SJSA1 (cell line): ENCODE measurements around the gene MAJIN. TPM values are rescaled to one million over a fixed set of nuclear protein-coding genes. Genes with fewer than 3 reads are reported as not detected.
A peak's percentile ranks its signal among the peaks of the same experiment; 100 is the strongest.

ENCODE experiments used
- DNase-seq, 2 experiments: peaks; one replicate each; pipeline ENCODE4 v3.0.0-alpha.2; 2015 to 2020; ENCODE audit warnings: low spot score in 2 of 2, low read depth in 1 of 2
- H3K27ac ChIP-seq: fragments of 250-450 bp; sonication (Bioruptor Pico); 2 replicates; pipeline ENCODE4 v1.5.1; 2020; ENCODE audit warnings: mild to moderate bottlenecking, moderate library complexity
- H3K27me3 ChIP-seq: fragments of 250-450 bp; sonication (Bioruptor Pico); replicated peaks from 2 replicates; pipeline ENCODE4 v1.5.1; 2020; ENCODE audit warnings: mild to moderate bottlenecking, moderate library complexity
- H3K36me3 ChIP-seq: fragments of 250-450 bp; sonication (Bioruptor Pico); 2 replicates; pipeline ENCODE4 v1.5.1; 2020; ENCODE audit warnings: mild to moderate bottlenecking
- H3K4me1 ChIP-seq: fragments of 250-450 bp; sonication (Bioruptor Pico); replicated peaks from 2 replicates; pipeline ENCODE4 v1.6.1; 2021; ENCODE audit warnings: mild to moderate bottlenecking
- H3K4me3 ChIP-seq: fragments of 250-450 bp; sonication (Bioruptor Pico); 2 replicates; pipeline ENCODE4 v1.5.1; 2020; ENCODE audit warnings: mild to moderate bottlenecking
- H3K9me3 ChIP-seq: fragments of 250-450 bp; sonication (Bioruptor Pico); replicated peaks from 2 replicates; pipeline ENCODE4 v1.5.1; 2020; ENCODE audit warnings: mild to moderate bottlenecking
- total RNA-seq: library from RNA; depleted of rRNA; stranded (reverse); fragments of >200 nt; shearing (Covaris generic); gene quantifications from 2 replicates; pipeline ENCODE4 v1.2.3, GENCODE V29; 2014

MAJIN gene
- total RNA-seq, 1 experiment from 2014 or later: not detected

DNA sequence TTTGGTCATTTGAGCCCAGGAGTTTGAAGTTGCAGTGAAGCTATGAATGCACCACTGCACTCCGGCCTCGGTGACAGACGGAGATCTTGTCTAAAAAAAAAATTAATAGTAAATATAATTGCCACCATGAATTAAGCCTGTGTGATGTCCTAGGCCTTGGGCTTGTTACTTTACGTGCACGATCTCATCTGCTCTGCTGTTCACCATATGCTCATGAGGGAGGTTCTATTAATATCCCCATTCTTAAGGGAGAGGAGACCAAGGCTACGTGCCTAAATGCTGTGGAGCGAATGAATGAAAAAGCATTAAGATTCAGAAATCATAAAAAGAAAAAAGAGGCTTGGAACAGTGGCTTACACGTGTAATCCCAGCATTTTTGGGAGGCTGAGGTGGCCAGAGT lies 52.3 kb downstream of the MAJIN start:
- Histone ChIP-seq H3K27ac (no peak overlapping the region), H3K36me3 (peaks cover 4% of the 10 kb centered on the region; the same call in 1 of the 2 replicates), H3K27me3 (no peaks in the 10 kb centered on the region), H3K9me3 (no peaks in the 10 kb centered on the region), H3K4me3 (no peak overlapping the region), H3K4me1 (peaks cover 27% of the 10 kb centered on the region)
- no peak for DNase-seq

DNA sequence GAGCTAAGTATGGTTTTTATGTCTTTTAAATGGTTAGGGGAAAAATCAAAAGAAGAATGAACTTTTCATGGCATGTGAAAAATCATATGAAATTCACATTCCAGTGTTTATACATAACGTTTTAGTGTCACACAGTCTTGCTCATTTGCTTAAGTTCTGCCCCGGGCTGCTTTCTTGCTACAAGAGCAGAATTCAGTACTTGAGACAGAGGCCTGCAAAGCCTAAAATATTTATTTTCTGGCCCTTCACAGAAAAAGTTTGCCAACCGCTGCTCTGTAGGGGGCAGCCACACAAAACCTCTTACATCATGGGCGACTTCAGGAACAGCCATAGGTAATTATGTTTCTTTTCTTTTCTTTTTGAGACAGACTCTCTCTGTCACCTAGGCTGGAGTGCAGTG lies 53.9 kb downstream of the MAJIN start:
- peak; percentile 45 to 59 for DNase-seq
- Histone ChIP-seq H3K9me3 (no peaks in the 10 kb centered on the region), H3K27ac (no peak overlapping the region), H3K36me3 (peaks cover 15% of the 10 kb centered on the region), H3K4me1 (peaks cover 17% of the 10 kb centered on the region), H3K4me3 (peak overlapping the region; percentile 60), H3K27me3 (no peaks in the 10 kb centered on the region)

DNA sequence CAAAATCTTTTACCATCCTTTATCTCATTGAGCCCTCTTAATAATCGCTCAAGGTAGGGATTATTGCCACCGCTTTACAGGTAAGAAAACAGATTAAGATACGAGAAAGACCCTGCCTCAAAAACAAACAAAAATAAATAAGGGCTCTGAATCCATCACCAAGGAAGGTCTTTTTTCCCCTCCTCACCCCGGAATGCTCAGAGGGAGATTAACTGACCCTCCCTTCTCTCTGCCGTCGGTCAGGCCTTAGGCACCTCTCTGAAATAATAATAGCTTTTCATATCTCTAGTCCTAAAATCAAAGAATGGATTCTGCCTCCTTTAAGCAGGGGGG lies 54.3 kb downstream of the MAJIN start:
- Histone ChIP-seq H3K4me3 (peak overlapping the region; percentile 60), H3K27me3 (no peaks in the 10 kb centered on the region), H3K9me3 (no peaks in the 10 kb centered on the region), H3K27ac (no peak overlapping the region), H3K4me1 (peaks cover 17% of the 10 kb centered on the region), H3K36me3 (peaks cover 19% of the 10 kb centered on the region)
- DNase-seq: no peak

DNA sequence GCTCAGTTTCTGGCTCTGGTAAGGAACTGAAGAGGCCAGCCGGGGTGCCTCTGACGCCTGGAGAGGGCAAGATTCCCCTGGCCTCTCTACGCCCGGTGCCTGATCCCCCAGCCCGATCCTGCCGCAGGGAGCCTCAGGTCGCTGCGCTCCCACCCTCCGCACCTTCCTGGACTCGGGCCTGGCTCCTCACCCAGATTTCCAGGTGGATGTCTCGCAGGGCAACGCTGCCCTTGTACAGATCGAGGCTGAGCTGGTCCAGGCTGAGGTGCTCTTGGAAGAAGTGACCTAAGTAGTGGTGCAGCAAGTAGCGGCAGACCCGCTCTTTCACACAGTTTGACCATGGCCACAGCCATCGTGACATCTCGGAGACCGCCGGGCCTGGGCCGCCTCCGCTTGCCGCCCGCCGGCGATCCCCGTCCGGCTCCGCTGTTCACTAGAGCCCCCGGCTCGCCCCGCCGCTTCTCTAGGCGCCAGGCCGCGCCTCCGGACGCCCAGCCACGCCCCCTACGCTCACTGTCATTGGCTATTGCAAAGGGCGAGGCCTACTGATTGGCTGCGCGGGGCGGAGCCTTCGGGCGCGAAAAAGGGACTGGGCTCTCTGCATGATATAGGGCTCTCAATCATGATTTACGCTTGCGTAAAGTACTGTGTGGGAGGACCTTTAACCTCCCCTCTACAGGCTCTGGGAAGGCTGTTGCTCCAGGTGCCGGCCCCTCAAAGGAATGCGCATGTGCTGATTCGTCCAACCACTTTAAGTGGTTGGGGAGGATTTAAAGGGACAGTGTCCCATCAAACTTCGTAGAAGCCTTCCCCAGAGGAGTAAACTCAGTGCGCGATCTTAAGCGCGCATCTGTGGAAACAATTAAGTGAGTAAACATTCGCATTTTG lies 54.9 kb downstream of the MAJIN start, which contains the start of gene ATG2A:
ATG2A (minus strand) TSS at position 435 of the 888 bp plus-strand sequence; CDS start at position 361, 74 bp downstream.
- Histone ChIP-seq H3K36me3 (peaks cover 25% of the 10 kb centered on the region), H3K27ac (peak within 1 kb of the TSS; percentile 14), H3K27me3 (no peaks in the 10 kb centered on the region), H3K9me3 (no peaks in the 10 kb centered on the region), H3K4me1 (peaks cover 17% of the 10 kb centered on the region), H3K4me3 (peak within 1 kb of the TSS; percentile 60)
- peak; percentile 100 for DNase-seq

DNA sequence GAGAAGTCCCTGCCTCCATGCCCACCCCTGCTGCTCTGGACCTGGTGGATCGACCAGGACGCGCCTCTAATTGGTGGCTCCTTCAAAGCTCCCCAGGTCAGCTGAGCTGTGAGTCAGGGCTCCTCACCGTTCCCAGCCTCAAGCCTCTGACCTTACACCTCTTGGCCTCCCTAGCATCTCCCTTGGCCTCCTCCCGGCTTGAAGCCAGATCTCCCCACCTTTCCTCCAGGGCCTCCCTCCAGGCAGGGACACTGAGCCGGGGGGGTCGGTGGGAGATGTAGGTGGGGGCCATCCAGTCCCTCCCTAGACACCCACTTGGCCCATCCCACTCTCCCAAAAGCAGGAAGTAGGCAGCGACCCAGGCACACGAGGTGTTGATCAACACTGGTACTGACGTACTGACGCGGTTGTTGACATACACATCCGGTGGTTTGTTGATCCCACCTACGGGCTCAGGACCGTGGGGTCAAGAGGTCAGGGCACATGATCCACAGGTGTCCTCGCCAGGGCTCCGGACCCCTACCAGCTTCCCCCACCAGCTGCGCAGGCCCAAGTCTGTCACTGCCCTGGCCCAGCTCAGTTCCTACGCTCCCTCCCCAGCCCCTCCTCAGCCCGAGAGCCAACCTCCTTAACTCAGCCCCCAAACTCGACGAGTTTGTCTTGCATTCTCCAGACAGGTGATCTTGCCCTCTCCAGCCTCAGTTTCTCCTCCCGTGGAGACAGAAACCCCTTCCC lies 55.7 kb downstream of the MAJIN start:
- peak overlapping the region; percentile 60 for H3K4me3 ChIP-seq
- no peaks in the 10 kb centered on the region for H3K9me3 ChIP-seq
- peak in 1 of 2 experiments; percentile 65 for DNase-seq
- no peaks in the 10 kb centered on the region for H3K27me3 ChIP-seq
- peaks cover 33% of the 10 kb centered on the region for H3K36me3 ChIP-seq
- H3K4me1 ChIP-seq: peaks cover 17% of the 10 kb centered on the region
- peak overlapping the region; percentile 14 for H3K27ac ChIP-seq

DNA sequence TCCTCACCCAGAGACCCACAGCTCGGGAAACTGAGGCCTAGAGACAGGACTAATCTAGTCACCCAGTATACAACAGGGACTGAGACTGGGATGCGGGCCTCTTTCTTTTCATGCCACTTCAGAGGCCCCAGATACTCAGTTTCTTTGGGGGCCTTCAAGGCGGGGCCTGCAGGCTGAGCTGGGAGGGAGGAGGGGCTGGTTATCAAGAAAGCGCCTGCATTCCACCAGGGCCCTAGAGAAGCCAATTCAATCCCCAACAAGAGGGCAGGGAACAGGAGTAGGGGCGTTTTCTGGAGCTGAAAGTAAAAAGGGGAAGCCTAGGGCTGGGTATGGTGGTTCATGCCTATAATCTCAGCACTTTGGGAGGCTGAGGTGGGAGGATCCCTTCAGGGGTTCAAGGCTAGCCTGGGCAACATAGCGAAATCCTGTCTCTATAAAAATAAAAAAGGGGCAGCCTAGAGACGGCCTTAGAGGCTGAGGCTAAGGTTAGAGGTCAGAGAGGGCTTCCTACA lies 56.5 kb downstream of the MAJIN start:
- no peaks in the 10 kb centered on the region for H3K27me3 ChIP-seq
- peaks cover 41% of the 10 kb centered on the region for H3K36me3 ChIP-seq
- no peak for DNase-seq
- no peaks in the 10 kb centered on the region for H3K9me3 ChIP-seq
- no peak overlapping the region for H3K27ac ChIP-seq
- no peak overlapping the region for H3K4me3 ChIP-seq
- H3K4me1 ChIP-seq: peaks cover 17% of the 10 kb centered on the region

DNA sequence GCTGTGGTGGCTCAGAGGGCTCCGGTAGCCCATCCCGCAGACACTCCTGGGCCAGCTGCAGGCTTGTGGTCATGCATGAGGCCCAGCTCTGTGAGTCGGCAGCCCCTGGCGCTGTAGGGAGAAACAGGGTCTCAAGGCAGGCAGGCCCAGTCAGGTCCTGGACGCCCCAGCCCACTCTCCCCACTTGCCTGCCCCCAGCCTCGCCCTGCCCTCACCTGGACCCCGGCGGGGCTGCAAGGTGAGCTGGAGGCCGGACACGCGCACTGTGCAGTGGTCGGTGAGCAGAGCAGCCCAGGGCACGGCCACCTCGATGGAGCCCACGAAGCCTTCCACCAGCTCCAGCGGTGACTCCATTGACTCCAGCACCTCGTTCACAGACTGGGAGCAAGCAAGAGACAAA lies 57.8 kb downstream of the MAJIN start:
- H3K9me3 ChIP-seq: no peaks in the 10 kb centered on the region
- H3K36me3 ChIP-seq: peaks cover 54% of the 10 kb centered on the region
- H3K27ac ChIP-seq: no peak overlapping the region
- H3K27me3 ChIP-seq: no peaks in the 10 kb centered on the region
- no peak for DNase-seq
- no peak overlapping the region for H3K4me3 ChIP-seq
- peaks cover 17% of the 10 kb centered on the region for H3K4me1 ChIP-seq

DNA sequence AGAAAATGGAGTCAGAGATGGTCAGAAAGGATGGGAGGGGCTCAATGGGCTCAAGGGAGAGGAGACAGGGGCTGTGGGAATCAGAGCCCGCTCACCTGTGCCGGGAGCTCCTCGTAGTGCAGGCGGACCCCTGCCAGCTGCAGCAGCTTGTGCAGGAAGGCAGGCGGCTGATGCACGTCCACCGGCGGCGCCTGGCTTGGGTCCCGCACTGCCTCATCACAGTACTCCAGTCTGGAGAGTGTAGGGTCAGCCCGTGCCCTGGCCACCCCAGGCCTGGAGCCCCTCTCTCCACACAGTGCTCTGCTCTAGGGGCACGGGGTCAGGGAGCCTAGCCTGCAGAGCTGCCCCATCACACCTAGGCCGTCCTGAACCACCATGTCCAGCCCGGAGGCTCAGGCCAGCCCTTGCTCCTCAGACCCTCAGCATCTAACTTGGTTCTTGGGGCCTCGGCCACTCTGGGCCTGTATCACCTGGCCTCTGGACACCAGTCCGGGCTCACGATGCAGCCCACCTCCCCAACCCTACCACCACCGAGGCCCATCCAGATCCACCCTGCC lies 58.7 kb downstream of the MAJIN start:
- H3K4me3 ChIP-seq: no peak overlapping the region
- H3K36me3 ChIP-seq: peaks cover 63% of the 10 kb centered on the region
- DNase-seq: no peak
- H3K27me3 ChIP-seq: no peaks in the 10 kb centered on the region
- no peaks in the 10 kb centered on the region for H3K9me3 ChIP-seq
- H3K4me1 ChIP-seq: peaks cover 16% of the 10 kb centered on the region
- no peak overlapping the region for H3K27ac ChIP-seq

DNA sequence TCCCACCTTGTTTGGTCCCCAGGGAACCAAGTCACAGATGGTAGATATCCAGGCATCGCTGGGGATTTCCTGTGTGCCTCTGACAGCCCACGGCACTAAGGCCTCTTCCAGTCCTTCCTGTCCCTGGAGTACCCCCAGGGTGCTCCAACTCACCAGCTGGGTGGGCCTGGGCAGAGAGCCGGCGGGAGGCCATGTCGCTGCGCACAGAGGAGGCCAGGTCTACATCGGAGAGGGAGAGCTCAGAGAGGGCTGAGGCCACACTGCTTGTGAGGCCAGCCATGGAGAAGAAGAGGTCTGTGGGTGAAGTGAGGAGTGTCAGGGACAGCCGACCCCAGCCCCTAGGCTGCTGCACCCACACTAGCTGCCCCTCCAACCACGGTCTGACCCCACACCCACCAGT lies 60.2 kb downstream of the MAJIN start:
- Histone ChIP-seq H3K27ac (no peak overlapping the region), H3K4me3 (no peak overlapping the region), H3K9me3 (no peaks in the 10 kb centered on the region), H3K27me3 (no peaks in the 10 kb centered on the region), H3K4me1 (peaks cover 8% of the 10 kb centered on the region), H3K36me3 (peaks cover 76% of the 10 kb centered on the region)
- no peak for DNase-seq

DNA sequence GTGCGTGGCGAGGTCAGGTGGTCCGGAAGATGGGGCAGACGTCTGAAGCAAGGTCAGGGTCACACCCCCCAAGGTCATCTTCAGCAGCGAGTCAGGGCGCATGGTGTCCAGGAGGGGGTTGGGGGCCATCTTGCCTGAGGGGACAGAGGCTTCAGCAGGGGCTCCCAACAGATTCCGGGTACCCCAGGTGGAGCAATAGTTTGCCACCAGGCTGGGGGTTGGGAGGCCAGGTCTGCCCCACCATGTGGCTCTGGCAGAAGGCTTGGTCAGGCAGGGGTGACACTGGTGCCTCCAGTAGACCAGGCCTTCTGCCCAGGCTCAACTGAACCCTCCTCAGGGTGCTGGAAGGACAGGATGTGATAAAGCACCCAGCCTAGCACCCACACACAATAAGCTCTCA lies 60.8 kb downstream of the MAJIN start:
- Histone ChIP-seq H3K36me3 (peaks cover 81% of the 10 kb centered on the region), H3K4me1 (peaks cover 5% of the 10 kb centered on the region), H3K9me3 (no peaks in the 10 kb centered on the region), H3K27ac (no peak overlapping the region), H3K27me3 (no peaks in the 10 kb centered on the region), H3K4me3 (no peak overlapping the region)
- DNase-seq: no peak

DNA sequence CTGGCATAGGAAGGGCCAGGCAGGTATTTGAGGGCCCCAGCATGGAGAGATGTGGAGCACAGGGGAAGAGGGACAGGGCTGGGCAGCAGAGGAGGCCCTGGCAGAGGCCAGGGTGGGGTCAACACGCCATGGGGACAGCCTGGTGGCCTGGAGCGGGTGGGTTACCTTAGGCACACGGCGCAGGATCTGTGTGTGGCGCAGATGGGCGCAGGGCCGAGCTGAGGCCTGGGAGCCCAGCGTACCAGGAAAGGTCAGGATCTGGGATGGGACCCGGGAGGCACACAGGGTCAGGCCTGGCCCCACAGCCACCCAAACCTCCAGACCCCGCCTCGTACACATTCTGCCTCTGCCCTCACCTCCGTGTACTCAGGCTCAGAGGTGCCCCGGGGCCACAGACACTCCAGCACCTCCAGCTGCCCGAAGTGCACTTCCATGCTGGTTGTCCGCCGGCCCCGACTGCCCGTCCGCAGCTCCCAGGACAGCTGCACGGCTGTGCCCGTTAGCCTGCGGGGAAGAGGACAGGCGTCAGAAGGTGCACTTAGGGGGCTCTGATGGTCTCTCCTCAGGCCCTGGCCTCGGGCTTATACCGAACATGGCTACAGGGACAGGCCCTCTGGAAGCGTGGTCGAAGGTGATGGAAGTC lies 61.3 kb downstream of the MAJIN start:
- no peaks in the 10 kb centered on the region; the same call in 1 of the 2 replicates for H3K4me1 ChIP-seq
- no peak overlapping the region for H3K27ac ChIP-seq
- no peak for DNase-seq
- no peaks in the 10 kb centered on the region for H3K27me3 ChIP-seq
- no peaks in the 10 kb centered on the region for H3K9me3 ChIP-seq
- peaks cover 86% of the 10 kb centered on the region for H3K36me3 ChIP-seq
- H3K4me3 ChIP-seq: no peak overlapping the region

DNA sequence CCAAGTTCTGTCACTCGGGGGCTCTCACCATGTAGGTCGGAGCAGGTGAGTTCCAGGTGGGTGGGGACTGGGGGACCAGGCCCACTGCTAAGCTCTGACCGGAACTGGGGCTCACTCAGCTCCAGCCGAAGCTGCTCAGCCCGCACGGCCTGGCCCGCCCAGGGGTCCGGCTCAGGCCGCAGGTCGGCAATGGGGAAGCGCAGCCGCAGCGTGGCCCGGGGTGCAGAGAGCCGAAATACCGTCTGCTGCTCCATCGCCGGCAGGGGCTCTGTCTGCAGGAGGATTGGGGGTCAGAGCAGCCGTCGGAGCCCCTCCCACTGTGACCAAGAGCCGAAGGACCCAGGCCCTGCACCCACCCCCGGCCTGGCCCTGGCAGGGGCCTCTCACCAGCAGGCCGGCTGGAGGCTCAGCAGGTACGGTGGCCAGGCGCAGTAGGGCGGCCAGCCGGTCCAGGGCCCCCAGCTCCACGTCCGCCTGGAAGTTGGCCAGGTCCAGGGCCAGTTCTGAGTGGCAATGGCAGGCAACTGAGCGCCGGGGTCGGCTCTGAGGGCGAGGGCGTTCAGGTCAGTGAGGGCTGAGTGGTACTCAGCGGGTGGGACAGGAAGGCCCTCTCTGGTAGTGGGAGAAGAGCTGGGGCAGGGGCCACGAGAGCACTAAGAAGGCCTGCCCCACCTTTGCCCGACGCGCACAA lies 62.1 kb downstream of the MAJIN start:
- no peaks in the 10 kb centered on the region for H3K9me3 ChIP-seq
- DNase-seq: no peak
- H3K27ac ChIP-seq: no peak overlapping the region
- peaks cover 94% of the 10 kb centered on the region for H3K36me3 ChIP-seq
- H3K4me3 ChIP-seq: no peak overlapping the region
- no peaks in the 10 kb centered on the region for H3K27me3 ChIP-seq
- no peaks in the 10 kb centered on the region for H3K4me1 ChIP-seq

DNA sequence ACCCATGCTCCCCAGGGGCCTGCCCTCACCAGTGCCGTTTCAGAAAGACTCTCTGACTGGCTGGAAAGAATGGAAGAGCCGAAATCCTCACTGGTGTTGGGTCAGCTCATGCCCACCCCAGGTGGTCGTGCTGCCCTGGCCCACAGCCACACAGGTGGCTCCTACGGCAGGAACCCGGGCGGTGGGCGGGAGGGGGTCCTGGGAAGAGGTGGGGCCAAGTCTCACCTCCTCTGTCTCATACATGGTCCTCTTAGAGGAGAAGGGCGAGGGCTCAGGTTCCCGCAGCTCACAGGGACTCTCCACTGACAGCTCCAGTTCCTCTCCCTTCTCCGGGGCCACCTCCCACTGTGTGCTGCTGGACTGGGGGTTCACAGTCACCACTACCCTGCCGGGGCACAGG lies 63.1 kb downstream of the MAJIN start:
- H3K36me3 ChIP-seq: peaks cover 94% of the 10 kb centered on the region

More for the DNA sequence above, 63.1 kb downstream of the MAJIN start:
- no peaks in the 10 kb centered on the region for H3K27me3 ChIP-seq
- no peak for DNase-seq
- no peak overlapping the region for H3K4me3 ChIP-seq
- H3K4me1 ChIP-seq: no peaks in the 10 kb centered on the region
- H3K27ac ChIP-seq: no peak overlapping the region
- no peaks in the 10 kb centered on the region for H3K9me3 ChIP-seq
